HG03280 (cell line): ENCODE results near the gene MAP1B.

Experiments
- ATAC-seq: cut with Tn5 transposase; IDR thresholded peaks from one replicate; pipeline ENCODE4 v1.9.1; 2021; ENCODE audit warnings: mild to moderate bottlenecking, moderate library complexity; ENCODE audit not compliant: unreplicated experiment

Gene MAP1B

GRCh38 chr5:72187388-72188075, 80.3 kb downstream of the MAP1B start:
- no peak for ATAC-seq

GRCh38 chr5:72188166-72188565, 80.9 kb downstream of the MAP1B start:
- ATAC-seq, result no peak

GRCh38 chr5:72189146-72189545, 81.9 kb downstream of the MAP1B start:
- no peak for ATAC-seq

- no peak for ATAC-seq
These were observed 84.1 kb downstream of the MAP1B start for GRCh38 chr5:72191404-72191803.

GRCh38 chr5:72194846-72195245, 87.6 kb downstream of the MAP1B start:
- ATAC-seq, result peak; percentile 87

GRCh38 chr5:72195581-72195980, 88.3 kb downstream of the MAP1B start:
- ATAC-seq, result no peak

GRCh38 chr5:72197393-72197792, 90.1 kb downstream of the MAP1B start:
- no peak for ATAC-seq

- no peak for ATAC-seq
These were observed 92.4 kb downstream of the MAP1B start for GRCh38 chr5:72199681-72200080.

- ATAC-seq, result no peak
These were observed 95.1 kb downstream of the MAP1B start for GRCh38 chr5:72202331-72202825.

GRCh38 chr5:72203251-72203845, 96.1 kb downstream of the MAP1B start:
- no peak for ATAC-seq

- no peak for ATAC-seq
These were observed 97.7 kb downstream of the MAP1B start for GRCh38 chr5:72204946-72205345.

- ATAC-seq, result no peak
These were observed 98.2 kb downstream of the MAP1B start for GRCh38 chr5:72205431-72206009.

GRCh38 chr5:72206160-72206559, 98.9 kb downstream of the MAP1B start:
- no peak for ATAC-seq

GRCh38 chr5:72206994-72207393, 99.7 kb downstream of the MAP1B start:
- no peak for ATAC-seq

- no peak for ATAC-seq
These were observed 101.2 kb downstream of the MAP1B start for GRCh38 chr5:72208324-72208926.

- no peak for ATAC-seq
These were observed 102.2 kb downstream of the MAP1B start for GRCh38 chr5:72209147-72210115.

GRCh38 chr5:72210888-72211678, 103.8 kb downstream of the MAP1B start:
- no peak for ATAC-seq

- no peak for ATAC-seq
These were observed 104.9 kb downstream of the MAP1B start for GRCh38 chr5:72212171-72212570.

GRCh38 chr5:72213482-72213881, 106.2 kb downstream of the MAP1B start:
- ATAC-seq, result no peak

GRCh38 chr5:72214168-72214567, 106.9 kb downstream of the MAP1B start:
- ATAC-seq, result no peak
